ENCODE data around the gene DLGAP4.

The DLGAP4 gene

GRCh38 chr20:36318166-36318565 lies 12.0 kb downstream of the DLGAP4 start:
- Histone ChIP-seq H4K20me1 (ENCODE audit: control insufficient read depth, insufficient read depth, low read depth, low read length) (no peaks in the 10 kb centered on the region), H3K36me3 (ENCODE audit: control insufficient read depth, low read length) (no peaks in the 10 kb centered on the region), H3K4me1 (ENCODE audit: control insufficient read depth, low read length) (no peaks in the 10 kb centered on the region), H3K4me2 (ENCODE audit: low read length) (no peak overlapping the region), H3K9me2 (replicated peaks; ENCODE audit: control insufficient read depth, low read length) (no peaks in the 10 kb centered on the region), H3F3A (ENCODE audit: control insufficient read depth, insufficient read depth) (no peaks in the 10 kb centered on the region), H3K4me3 (ENCODE audit: low read length) (no peak overlapping the region), H3K27me3 (ENCODE audit: control insufficient read depth, low read length) (no peaks in the 10 kb centered on the region), H3K79me2 (ENCODE audit: control insufficient read depth, low read length) (no peaks in the 10 kb centered on the region), H3K27ac (ENCODE audit: low read depth, low read length) (no peak overlapping the region), H3K9me3 (ENCODE audit: control insufficient read depth, insufficient read depth, low read length) (no peaks in the 10 kb centered on the region)
- TF ChIP-seq CTCF (IDR thresholded peaks at IDR 0.05; ENCODE audit: low read depth, low read length, poor library complexity, severe bottlenecking) (no peak), EZH2phosphoT487 (IDR thresholded peaks at IDR 0.05; ENCODE audit: borderline replicate concordance, low read length) (no peak)

- TF ChIP-seq EZH2phosphoT487 (IDR thresholded peaks at IDR 0.05; ENCODE audit: borderline replicate concordance, low read length) (no peak), CTCF (IDR thresholded peaks at IDR 0.05; ENCODE audit: low read depth, low read length, poor library complexity, severe bottlenecking) (no peak)
- H3K9me2 ChIP-seq (replicated peaks; ENCODE audit: control insufficient read depth, low read length), result no peaks in the 10 kb centered on the region
- no peak overlapping the region for H3K4me2 ChIP-seq (ENCODE audit: low read length)
- H3K4me3 ChIP-seq (ENCODE audit: low read length), result no peak overlapping the region
- no peaks in the 10 kb centered on the region for H3F3A ChIP-seq (ENCODE audit: control insufficient read depth, insufficient read depth)
- H3K9me3 ChIP-seq (ENCODE audit: control insufficient read depth, insufficient read depth, low read length), result no peaks in the 10 kb centered on the region
- no peak overlapping the region for H3K27ac ChIP-seq (ENCODE audit: low read depth, low read length)
- H3K79me2 ChIP-seq (ENCODE audit: control insufficient read depth, low read length), result no peaks in the 10 kb centered on the region
- no peaks in the 10 kb centered on the region for H4K20me1 ChIP-seq (ENCODE audit: control insufficient read depth, insufficient read depth, low read depth, low read length)
- H3K4me1 ChIP-seq (ENCODE audit: control insufficient read depth, low read length), result no peaks in the 10 kb centered on the region
- no peaks in the 10 kb centered on the region for H3K36me3 ChIP-seq (ENCODE audit: control insufficient read depth, low read length)
- H3K27me3 ChIP-seq (ENCODE audit: control insufficient read depth, low read length), result peaks cover under 1% of the 10 kb centered on the region; the same call in 1 of the 2 replicates
Observed at GRCh38 chr20:36319356-36320260, 13.5 kb downstream of the DLGAP4 start.

- H3F3A ChIP-seq (ENCODE audit: control insufficient read depth, insufficient read depth), result no peaks in the 10 kb centered on the region
- H3K9me3 ChIP-seq (ENCODE audit: control insufficient read depth, insufficient read depth, low read length), result no peaks in the 10 kb centered on the region
- no peaks in the 10 kb centered on the region for H3K79me2 ChIP-seq (ENCODE audit: control insufficient read depth, low read length)
- no peaks in the 10 kb centered on the region for H4K20me1 ChIP-seq (ENCODE audit: control insufficient read depth, insufficient read depth, low read depth, low read length)
- H3K4me2 ChIP-seq (ENCODE audit: low read length), result no peak overlapping the region
- H3K4me1 ChIP-seq (ENCODE audit: control insufficient read depth, low read length), result no peaks in the 10 kb centered on the region
- peaks cover 2% of the 10 kb centered on the region; the same call in 1 of the 2 replicates for H3K27me3 ChIP-seq (ENCODE audit: control insufficient read depth, low read length)
- no peaks in the 10 kb centered on the region for H3K9me2 ChIP-seq (replicated peaks; ENCODE audit: control insufficient read depth, low read length)
- TF ChIP-seq CTCF (IDR thresholded peaks at IDR 0.05; ENCODE audit: low read depth, low read length, poor library complexity, severe bottlenecking) (no peak), EZH2phosphoT487 (IDR thresholded peaks at IDR 0.05; ENCODE audit: borderline replicate concordance, low read length) (no peak)
- H3K4me3 ChIP-seq (ENCODE audit: low read length), result no peak overlapping the region
- H3K27ac ChIP-seq (ENCODE audit: low read depth, low read length), result no peak overlapping the region
- no peaks in the 10 kb centered on the region for H3K36me3 ChIP-seq (ENCODE audit: control insufficient read depth, low read length)
Observed at GRCh38 chr20:36320261-36320897, 14.2 kb downstream of the DLGAP4 start.

All from DOHH2 (cell line).